GM12874 (cell line): Measurements from ENCODE around the gene TP63.
A peak's percentile ranks its signal among the peaks of the same experiment; 100 is the strongest.

ENCODE experiments used
- CTCF ChIP-seq: IDR thresholded peaks from 2 replicates; pipeline ENCODE4 v1.5.1; 2011; ENCODE audit warnings: low read depth, mild to moderate bottlenecking, control low read depth, low read length, moderate library complexity; ENCODE audit not compliant: insufficient read depth

The TP63 gene

GRCh38 chr3:189744235-189744634, 113.0 kb downstream of the TP63 start:
- 0 out of 2 replicates have a peak, but pooled peaks have one; percentile 9 for TF ChIP-seq CTCF

- TF ChIP-seq CTCF: no peak
These were observed 114.4 kb downstream of the TP63 start for GRCh38 chr3:189745622-189746021.

- no peak for TF ChIP-seq CTCF
These were observed 116.9 kb downstream of the TP63 start for GRCh38 chr3:189748046-189748445.

- TF ChIP-seq CTCF: no peak
These were observed 123.2 kb downstream of the TP63 start for GRCh38 chr3:189754356-189754755.

GRCh38 chr3:189756582-189757078, 125.4 kb downstream of the TP63 start:
- TF ChIP-seq CTCF: no peak

GRCh38 chr3:189758186-189758585, 127.0 kb downstream of the TP63 start:
- no peak for TF ChIP-seq CTCF

GRCh38 chr3:189766416-189766815, 135.2 kb downstream of the TP63 start:
- no peak for TF ChIP-seq CTCF

- no peak for TF ChIP-seq CTCF
These were observed 140.8 kb downstream of the TP63 start for GRCh38 chr3:189771842-189772450.
